NB4 (cell line): Measurements from ENCODE around the gene ADIRF.
"Not testable (repeated sequence)": the region's sequence is repeated elsewhere in the genome, so short reads cannot be mapped to it uniquely, and the experiment has no call there.

Source experiments
- CTCF ChIP-seq: IDR thresholded peaks from one replicate; pipeline ENCODE4 v1.5.1; 2012; ENCODE audit warnings: low read depth, low read length
- MYC ChIP-seq: IDR thresholded peaks from 2 replicates; pipeline ENCODE4 v1.6.1; 2011; ENCODE audit warnings: low read depth, low read length
- POLR2A ChIP-seq: IDR thresholded peaks from 2 replicates; pipeline ENCODE4 v1.6.1; 2011; ENCODE audit warnings: mild to moderate bottlenecking; ENCODE audit not compliant: insufficient read length; ENCODE audit errors: extremely low read depth

DNA sequence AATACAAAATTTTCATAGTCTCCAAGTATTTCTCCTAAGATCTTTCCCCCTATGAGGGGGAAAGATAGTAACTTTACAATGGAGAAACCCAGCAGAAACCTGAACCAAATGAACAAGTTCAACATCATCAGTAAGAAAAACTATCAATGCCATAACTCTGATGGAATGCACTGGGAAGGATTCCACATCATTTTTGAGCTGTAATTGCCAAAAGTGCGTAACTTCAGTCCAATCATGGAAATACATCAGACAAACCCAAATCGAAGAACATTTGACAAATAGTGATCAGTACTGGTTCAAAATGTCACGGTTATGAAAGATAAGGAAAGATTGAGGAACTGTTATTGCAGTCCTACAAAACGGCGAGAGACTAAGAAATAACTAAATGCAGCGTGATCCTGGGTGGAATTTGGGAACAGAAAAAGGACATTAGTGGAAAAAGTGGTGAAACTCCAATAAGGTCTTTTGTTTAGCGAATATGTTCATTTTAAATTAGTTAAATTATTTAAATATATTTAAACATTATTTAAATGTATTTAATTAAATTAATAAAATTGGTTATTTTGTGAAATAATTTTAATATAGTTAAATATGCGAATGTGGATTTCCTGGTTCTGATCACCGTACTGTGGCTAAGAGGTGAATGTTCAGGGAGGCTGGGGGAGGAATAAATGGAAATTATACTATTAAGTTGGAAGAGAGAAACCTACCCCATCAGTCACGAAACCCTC is 46.9 kb downstream of the ADIRF start:
- not testable (repeated sequence) for TF ChIP-seq CTCF, POLR2A, MYC
